IPS-18a (cell line): Measurements from ENCODE around the gene RDH5.

Experiments used
- H3K27ac ChIP-seq: one replicate; pipeline ENCODE4 v1.5.1; 2013; ENCODE audit warnings: low read length
- H3K27me3 ChIP-seq: one replicate; pipeline ENCODE4 v1.6.1; 2013; ENCODE audit warnings: mild to moderate bottlenecking, low read length; ENCODE audit not compliant: control insufficient read depth, insufficient read depth
- H3K36me3 ChIP-seq: one replicate; pipeline ENCODE4 v1.6.1; 2013; ENCODE audit warnings: low read depth, low read length; ENCODE audit not compliant: control insufficient read depth
- H3K4me1 ChIP-seq: one replicate; pipeline ENCODE4 v1.6.1; 2013; ENCODE audit warnings: low read depth, low read length; ENCODE audit not compliant: control insufficient read depth
- H3K4me3 ChIP-seq: one replicate; pipeline ENCODE4 v1.5.1; 2013; ENCODE audit warnings: low read length
- H3K9ac ChIP-seq: one replicate; pipeline ENCODE4 v1.6.1; 2013; ENCODE audit warnings: mild to moderate bottlenecking, low read length, moderate library complexity
- H3K9me3 ChIP-seq: one replicate; pipeline ENCODE4 v1.6.1; 2013; ENCODE audit warnings: low read depth, low read length; ENCODE audit not compliant: control insufficient read depth

RDH5 gene

GRCh38 chr12:55707219-55707671 lies 12.9 kb upstream of the RDH5 start:
- no peaks in the 10 kb centered on the region for H3K9me3 ChIP-seq
- no peak overlapping the region for H3K27ac ChIP-seq
- peak overlapping the region; percentile 41 for H3K9ac ChIP-seq
- H3K27me3 ChIP-seq, result peaks cover 8% of the 10 kb centered on the region
- peak overlapping the region; percentile 77 for H3K4me3 ChIP-seq
- peaks cover 13% of the 10 kb centered on the region for H3K4me1 ChIP-seq
- H3K36me3 ChIP-seq, result no peaks in the 10 kb centered on the region

- H3K36me3 ChIP-seq, result no peaks in the 10 kb centered on the region
- H3K4me3 ChIP-seq, result peak within 1 kb of the TSS; percentile 77
- peaks cover 8% of the 10 kb centered on the region for H3K27me3 ChIP-seq
- H3K4me1 ChIP-seq, result peaks cover 13% of the 10 kb centered on the region
- H3K9ac ChIP-seq, result peak within 1 kb of the TSS; percentile 41
- no peaks in the 10 kb centered on the region for H3K9me3 ChIP-seq
- no peak within 1 kb of the TSS for H3K27ac ChIP-seq
These were observed 12.1 kb upstream of the RDH5 start, which contains the start of gene ITGA7 for GRCh38 chr12:55707841-55708694. Gene ITGA7 (minus strand): TSS chr12:55707904. CDS start chr12:55707682, 222 bp downstream.

DNA sequence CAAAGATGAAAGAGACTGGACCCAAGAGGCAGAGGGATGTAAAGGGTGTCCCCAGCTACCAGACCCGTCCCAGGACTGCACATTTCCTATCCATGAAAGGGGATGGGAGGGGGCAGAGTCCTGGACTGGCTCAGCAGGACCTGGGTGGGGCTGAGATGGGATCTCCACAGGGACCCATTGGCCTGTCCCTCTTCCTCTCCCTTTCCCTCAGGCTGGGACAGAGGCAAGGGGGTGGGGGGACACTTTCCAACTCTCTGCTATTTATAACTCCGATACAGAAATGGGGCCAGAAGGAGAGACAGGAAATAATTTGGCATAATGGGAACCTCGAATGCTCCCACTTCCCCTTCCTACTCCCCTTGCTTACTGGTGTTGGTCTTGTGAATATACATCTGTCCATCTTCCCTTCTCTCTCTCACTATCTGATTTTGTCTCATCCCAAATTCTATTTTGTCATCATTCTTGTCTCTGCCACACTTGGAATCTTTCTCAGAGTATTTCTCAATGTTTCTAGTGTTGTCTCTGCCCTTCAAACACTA lies 11.4 kb upstream of the RDH5 start:
- Histone ChIP-seq H3K4me1 (peaks cover 13% of the 10 kb centered on the region), H3K36me3 (no peaks in the 10 kb centered on the region), H3K4me3 (peak overlapping the region; percentile 75), H3K27ac (no peak overlapping the region), H3K9me3 (no peaks in the 10 kb centered on the region), H3K9ac (no peak overlapping the region), H3K27me3 (peaks cover 8% of the 10 kb centered on the region)

GRCh38 chr12:55711786-55712553 lies 8.2 kb upstream of the RDH5 start:
- Histone ChIP-seq H3K27me3 (peaks cover under 1% of the 10 kb centered on the region), H3K4me1 (peaks cover 11% of the 10 kb centered on the region), H3K9me3 (no peaks in the 10 kb centered on the region), H3K27ac (no peak overlapping the region), H3K4me3 (no peak overlapping the region), H3K9ac (no peak overlapping the region), H3K36me3 (no peaks in the 10 kb centered on the region)

DNA sequence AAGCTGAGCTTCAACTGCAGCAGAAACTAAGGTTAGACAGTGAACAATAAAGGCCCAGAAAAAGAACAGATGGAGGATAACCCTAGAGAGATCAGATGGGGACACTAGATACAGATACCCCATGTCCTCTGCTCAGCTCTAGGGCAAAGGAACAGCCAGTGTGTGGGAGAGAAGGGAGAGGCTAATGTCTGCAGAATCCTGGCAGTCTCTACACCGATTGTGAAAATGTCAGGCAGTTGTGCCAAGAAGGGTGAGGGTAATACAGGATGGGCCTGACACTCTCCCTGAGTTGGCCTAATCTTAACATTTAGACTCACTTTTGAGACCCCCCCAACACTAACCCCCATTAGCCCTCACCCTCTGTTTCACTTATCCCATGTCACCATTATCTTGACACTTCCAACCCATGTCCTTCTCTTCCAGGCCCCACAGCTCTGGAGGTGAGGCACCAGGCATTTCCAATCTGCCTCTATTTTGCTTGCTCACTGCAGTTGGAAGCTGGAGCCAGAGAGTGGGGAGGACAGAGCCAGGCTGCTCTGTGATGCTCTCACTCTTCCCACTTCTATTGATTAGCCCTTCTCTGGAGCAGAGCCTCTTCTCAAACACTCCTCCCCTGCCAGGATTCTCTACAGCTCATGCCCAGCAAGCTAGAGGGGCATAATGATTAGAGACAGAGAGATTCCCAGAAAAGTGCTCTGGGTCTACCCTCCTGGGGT lies 7.3 kb upstream of the RDH5 start:
- Histone ChIP-seq H3K4me1 (peaks cover 19% of the 10 kb centered on the region), H3K27ac (no peak overlapping the region), H3K9me3 (no peaks in the 10 kb centered on the region), H3K27me3 (no peaks in the 10 kb centered on the region), H3K36me3 (no peaks in the 10 kb centered on the region), H3K4me3 (no peak overlapping the region), H3K9ac (no peak overlapping the region)

DNA sequence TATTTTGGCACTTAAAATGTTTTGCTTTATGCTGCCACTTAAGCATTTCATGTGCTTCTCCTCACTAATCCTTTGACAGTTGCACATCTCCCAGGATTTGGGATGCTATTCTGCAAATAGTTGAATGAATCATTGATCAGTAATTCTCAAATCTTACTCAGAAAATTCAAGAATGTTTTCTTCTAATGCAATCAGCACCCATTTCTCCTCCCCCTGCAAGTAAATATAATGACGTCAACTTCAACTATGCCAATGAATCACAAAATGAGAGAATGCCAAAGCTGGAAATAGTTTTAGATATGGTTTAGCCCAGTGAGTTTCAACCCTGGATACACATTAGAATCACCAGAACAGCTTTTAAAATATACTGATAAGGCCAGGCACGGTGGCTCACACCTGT lies 6.5 kb upstream of the RDH5 start:
- H3K9me3 ChIP-seq, result no peaks in the 10 kb centered on the region
- H3K4me1 ChIP-seq, result peaks cover 24% of the 10 kb centered on the region
- no peak overlapping the region for H3K9ac ChIP-seq
- H3K27me3 ChIP-seq, result no peaks in the 10 kb centered on the region
- no peak overlapping the region for H3K4me3 ChIP-seq
- no peak overlapping the region for H3K27ac ChIP-seq
- no peaks in the 10 kb centered on the region for H3K36me3 ChIP-seq

DNA sequence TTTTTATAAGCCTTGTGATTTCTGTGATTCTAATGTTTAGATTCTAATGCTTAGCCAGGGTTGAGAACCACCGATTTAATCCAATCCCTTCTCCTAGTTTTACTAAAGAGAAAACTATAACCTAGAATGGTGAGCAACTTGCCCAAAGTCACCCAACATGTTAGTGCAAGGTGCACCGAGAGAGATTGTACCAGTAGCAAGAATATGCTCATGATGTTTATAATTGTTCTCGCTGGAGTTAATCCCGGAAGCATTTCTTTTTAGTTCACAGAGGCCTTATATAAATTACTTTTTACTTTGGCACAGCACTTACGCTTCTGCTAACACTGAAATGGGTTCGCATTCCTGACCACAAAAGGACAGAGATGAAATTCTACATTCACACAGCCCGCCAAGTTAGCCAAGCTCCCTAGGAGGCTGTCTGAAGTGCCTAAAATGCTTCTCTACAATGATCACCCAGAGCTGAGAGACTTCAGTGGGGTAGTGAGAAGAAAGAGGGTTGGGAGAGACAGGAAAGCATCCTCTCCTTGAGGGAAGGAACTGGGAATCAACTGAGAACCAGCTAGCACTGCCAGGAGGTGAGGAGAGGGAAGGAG lies 4.9 kb upstream of the RDH5 start:
- peak overlapping the region; percentile 91 for H3K4me3 ChIP-seq
- peak overlapping the region; percentile 84 for H3K9ac ChIP-seq
- peak overlapping the region; percentile 16 for H3K27ac ChIP-seq
- H3K9me3 ChIP-seq, result no peaks in the 10 kb centered on the region
- no peaks in the 10 kb centered on the region for H3K27me3 ChIP-seq
- peaks cover 25% of the 10 kb centered on the region for H3K4me1 ChIP-seq
- H3K36me3 ChIP-seq, result no peaks in the 10 kb centered on the region

GRCh38 chr12:55715833-55716581 lies 4.2 kb upstream of the RDH5 start, which contains the start of gene BLOC1S1:
Gene BLOC1S1 (plus strand): TSS chr12:55716046. CDS start chr12:55716052, 6 bp downstream.
- Histone ChIP-seq H3K4me1 (peaks cover 25% of the 10 kb centered on the region), H3K9ac (peak within 1 kb of the TSS; percentile 84), H3K27me3 (no peaks in the 10 kb centered on the region), H3K4me3 (peak within 1 kb of the TSS; percentile 91), H3K9me3 (no peaks in the 10 kb centered on the region), H3K27ac (peak within 1 kb of the TSS; percentile 68), H3K36me3 (no peaks in the 10 kb centered on the region)

DNA sequence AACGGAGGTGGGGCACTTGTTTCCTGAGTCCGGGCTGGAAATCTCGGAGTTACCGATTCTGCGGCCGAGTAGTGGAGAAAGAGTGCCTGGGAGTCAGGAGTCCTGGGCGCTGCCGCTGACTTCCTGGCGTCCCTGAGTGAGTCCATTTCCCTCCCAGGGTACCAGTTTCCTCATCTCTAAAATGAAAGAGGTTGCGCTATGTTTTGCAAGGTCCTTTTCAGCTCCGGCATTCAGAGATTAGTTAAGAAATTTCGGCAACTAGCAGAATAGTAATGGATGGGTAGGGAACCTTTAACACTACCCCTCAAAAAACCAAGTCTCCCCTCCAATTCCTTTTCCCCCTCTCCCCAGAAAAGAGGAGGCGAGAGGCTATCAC lies 3.6 kb upstream of the RDH5 start:
- H3K9me3 ChIP-seq, result no peaks in the 10 kb centered on the region

More for the DNA sequence above, 3.6 kb upstream of the RDH5 start:
- H3K36me3 ChIP-seq, result no peaks in the 10 kb centered on the region
- H3K9ac ChIP-seq, result peak overlapping the region; percentile 84
- no peaks in the 10 kb centered on the region for H3K27me3 ChIP-seq
- peaks cover 25% of the 10 kb centered on the region for H3K4me1 ChIP-seq
- peak overlapping the region; percentile 68 for H3K27ac ChIP-seq
- H3K4me3 ChIP-seq, result peak overlapping the region; percentile 91
